ENCODE data around the gene RPS27. TPM values are rescaled to one million over a fixed set of nuclear protein-coding genes. Genes with fewer than 3 reads are reported as not detected.
"Not testable (repeated sequence)": the region's sequence is repeated elsewhere in the genome, so short reads cannot be mapped to it uniquely, and the experiment has no call there.

RPS27 gene
- total RNA-seq, 1 donor from 2014 or later, result 2,661 TPM

- peak; percentile 91 for DNase-seq (ENCODE audit: low spot score)
Measured at GRCh38 chr1:153985941-153986761, 4.4 kb upstream of the RPS27 start, which contains the start of gene RAB13. RAB13 (minus strand) TSS chr1:153986339; CDS start chr1:153986236, 103 bp downstream.

GRCh38 chr1:153987621-153988020 lies 2.9 kb upstream of the RPS27 start:
- no peak for DNase-seq (ENCODE audit: low spot score)

GRCh38 chr1:153991151-153991630 lies 629 bp downstream of the RPS27 start:
- no peak for DNase-seq (ENCODE audit: low spot score)

- no peak for DNase-seq (ENCODE audit: low spot score)
Measured at GRCh38 chr1:153991806-153992205, 1.2 kb downstream of the RPS27 start.

GRCh38 chr1:153995202-153995601 lies 4.6 kb downstream of the RPS27 start:
- DNase-seq (ENCODE audit: low spot score), result no peak

- no peak for DNase-seq (ENCODE audit: low spot score)
Measured at GRCh38 chr1:153995640-153996039, 5.1 kb downstream of the RPS27 start.

GRCh38 chr1:153996882-153997281 lies 6.3 kb downstream of the RPS27 start:
- not testable (repeated sequence) for DNase-seq (ENCODE audit: low spot score)

GRCh38 chr1:154000420-154000819 lies 9.9 kb downstream of the RPS27 start:
- DNase-seq (ENCODE audit: low spot score), result no peak

- no peak for DNase-seq (ENCODE audit: low spot score)
Measured at GRCh38 chr1:154006136-154006535, 15.6 kb downstream of the RPS27 start.

- no peak for DNase-seq (ENCODE audit: low spot score)
Measured at GRCh38 chr1:154012129-154012528, 21.6 kb downstream of the RPS27 start.

- not testable (repeated sequence) for DNase-seq (ENCODE audit: low spot score)
Measured at GRCh38 chr1:154012543-154012942, 22.0 kb downstream of the RPS27 start.

GRCh38 chr1:154014154-154014907 lies 23.8 kb downstream of the RPS27 start:
- DNase-seq (ENCODE audit: low spot score), result no peak

GRCh38 chr1:154019269-154019668 lies 28.7 kb downstream of the RPS27 start:
- no peak for DNase-seq (ENCODE audit: low spot score)

- DNase-seq (ENCODE audit: low spot score), result no peak
Measured at GRCh38 chr1:154019940-154020339, 29.4 kb downstream of the RPS27 start.

- DNase-seq (ENCODE audit: low spot score), result not testable (repeated sequence)
Measured at GRCh38 chr1:154033697-154034096, 43.1 kb downstream of the RPS27 start.

Other genes starting within 250 kb of the RPS27 start
- gene SLC27A3, start 215.4 kb upstream of the RPS27 start, total RNA-seq, result 28.8 TPM
- 43.1 TPM for gene GATAD2B, start 67.8 kb upstream of the RPS27 start, total RNA-seq
- gene DENND4B, start 44.0 kb upstream of the RPS27 start, total RNA-seq, result 69.4 TPM
- 32.7 TPM for gene CRTC2, start 32.1 kb upstream of the RPS27 start, total RNA-seq
- gene SLC39A1, start 27.2 kb upstream of the RPS27 start, total RNA-seq, result 62.6 TPM
- gene CREB3L4, start 22.9 kb upstream of the RPS27 start, total RNA-seq, result 13.9 TPM
- 103 TPM for gene JTB, start 13.1 kb upstream of the RPS27 start, total RNA-seq
- 86.4 TPM for gene RAB13, start 4.4 kb upstream of the RPS27 start, total RNA-seq
- gene NUP210L, start 164.3 kb downstream of the RPS27 start, total RNA-seq, result 0.39 TPM
- 242 TPM for gene TPM3, start 201.3 kb downstream of the RPS27 start, total RNA-seq
- not detected for gene CFAP141, start 215.6 kb downstream of the RPS27 start, total RNA-seq
- 195 TPM for gene UBAP2L, start 230.2 kb downstream of the RPS27 start, total RNA-seq